OCI-LY3 (cell line): ENCODE measurements around the gene ZFAND3.

Experiments
- CTCF ChIP-seq: fragments of 200-600, 300-600 bp; sonication (generic); IDR thresholded peaks from 2 replicates; pipeline ENCODE4 v1.5.1; 2014; ENCODE audit warnings: antibody characterized with exemption, low read length, low read depth
- EZH2phosphoT487 ChIP-seq: fragments of 200-600 bp; shearing (Covaris generic); IDR thresholded peaks from 2 replicates; pipeline ENCODE4 v1.6.1; 2018; ENCODE audit warnings: antibody characterized with exemption, mixed run types, low read depth

GRCh38 chr6:37777272-37777834, 42.2 kb upstream of the ZFAND3 start:
- TF ChIP-seq CTCF: no peak
- TF ChIP-seq EZH2phosphoT487: no peak
